UCSD-AML1 (cell line): ENCODE data around the gene CST8.

ENCODE experiments used
- DNase-seq: peaks from one replicate; lab custom pipeline; 2025; ENCODE audit not compliant: unreplicated experiment; lab: John Stamatoyannopoulos, UW

Gene CST8

DNA sequence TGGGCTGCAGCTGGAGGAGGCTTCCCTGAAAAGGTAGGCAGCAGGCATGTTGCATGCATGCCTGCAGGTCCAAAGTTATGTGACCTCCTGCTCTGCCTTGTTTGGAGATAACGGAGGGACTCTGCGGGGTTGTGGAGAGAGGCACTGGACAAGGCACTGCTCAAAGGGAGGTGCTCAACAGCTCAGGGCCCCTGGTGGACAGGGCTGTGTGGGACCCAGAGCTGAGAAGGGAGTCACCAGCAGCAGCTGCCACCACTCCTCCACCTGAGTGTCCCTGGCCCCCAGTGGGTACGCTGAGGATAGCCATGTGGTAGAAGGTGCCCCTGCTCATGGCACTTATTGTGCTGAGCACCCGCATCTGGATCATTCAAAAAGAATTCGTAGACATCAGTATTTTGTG lies 15.5 kb upstream of the CST8 start:
- DNase-seq, result no peak

DNA sequence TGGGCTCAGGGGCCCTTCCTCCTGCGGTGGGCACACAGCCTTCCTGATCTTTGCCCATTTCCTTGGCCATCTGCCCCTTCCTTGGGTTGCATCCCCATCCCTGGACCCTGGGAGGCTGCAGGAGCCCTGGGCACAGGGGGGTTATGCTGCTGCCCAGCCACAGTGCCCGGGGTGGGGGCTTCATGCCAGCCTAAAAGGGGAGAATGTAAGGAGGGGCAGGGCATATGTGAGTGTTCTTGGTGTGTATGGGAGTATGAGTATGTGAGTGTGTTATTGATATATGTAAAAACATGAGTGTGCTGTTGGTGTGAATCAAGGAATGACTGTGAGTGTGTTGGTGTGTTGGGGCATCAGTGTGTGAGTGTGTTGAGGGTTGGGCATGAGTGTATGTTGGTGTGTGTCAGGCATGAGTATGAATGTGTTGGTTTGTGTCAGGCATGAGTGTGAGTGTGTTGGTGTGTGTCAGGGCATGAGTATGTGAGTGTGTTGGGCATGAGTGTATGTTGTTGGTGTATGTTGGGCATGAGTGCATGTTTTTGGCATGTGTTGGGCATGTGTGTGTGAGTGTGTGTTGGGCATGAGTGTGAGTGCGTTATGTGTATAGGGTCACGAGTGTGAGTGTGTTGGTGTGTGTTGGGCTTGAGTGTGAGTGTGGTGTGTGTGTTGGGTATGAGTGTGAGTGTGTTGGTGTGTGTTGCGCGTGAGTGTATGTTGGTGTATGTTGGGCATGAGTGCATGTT lies 14.7 kb upstream of the CST8 start:
- no peak for DNase-seq

DNA sequence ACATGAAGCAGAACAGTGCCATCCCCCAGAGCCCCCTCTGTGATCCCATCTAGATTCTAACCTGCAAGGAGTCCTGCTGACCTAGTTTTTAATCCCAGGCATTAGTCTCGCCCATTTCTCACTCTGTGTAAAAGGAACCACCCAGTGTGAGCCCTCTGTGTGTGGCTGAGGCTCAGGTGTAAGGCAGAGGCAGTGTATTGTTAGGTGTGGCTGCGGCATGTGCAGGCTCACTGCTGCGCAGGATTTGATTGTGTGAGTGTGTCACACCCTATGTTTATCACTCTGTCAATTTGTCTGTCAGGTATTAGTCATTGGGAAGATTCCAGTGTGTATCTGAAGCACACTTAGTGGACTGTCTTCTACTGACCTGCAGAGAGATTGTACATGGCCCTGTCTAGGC lies 13.7 kb upstream of the CST8 start:
- DNase-seq, result no peak

DNA sequence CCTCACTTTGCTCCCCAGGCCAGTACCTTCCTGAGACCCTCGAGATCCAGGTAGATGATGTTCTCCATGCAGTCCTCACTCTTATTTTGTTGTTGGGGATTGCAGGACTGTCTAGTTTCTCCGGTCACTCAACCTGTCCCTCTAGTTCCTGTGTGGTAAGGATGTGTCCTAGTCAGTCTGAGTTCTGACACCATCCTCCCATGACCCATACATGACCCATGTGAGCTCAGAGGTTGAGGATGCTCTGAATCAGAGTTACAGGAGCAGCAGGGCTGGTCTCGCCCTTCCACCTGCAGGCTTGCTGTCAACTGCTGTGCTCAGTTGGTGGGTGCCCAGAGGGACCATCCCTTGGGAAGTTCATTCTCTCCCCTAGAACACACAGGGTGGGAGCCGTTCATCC lies 11.9 kb upstream of the CST8 start:
- DNase-seq, result no peak

DNA sequence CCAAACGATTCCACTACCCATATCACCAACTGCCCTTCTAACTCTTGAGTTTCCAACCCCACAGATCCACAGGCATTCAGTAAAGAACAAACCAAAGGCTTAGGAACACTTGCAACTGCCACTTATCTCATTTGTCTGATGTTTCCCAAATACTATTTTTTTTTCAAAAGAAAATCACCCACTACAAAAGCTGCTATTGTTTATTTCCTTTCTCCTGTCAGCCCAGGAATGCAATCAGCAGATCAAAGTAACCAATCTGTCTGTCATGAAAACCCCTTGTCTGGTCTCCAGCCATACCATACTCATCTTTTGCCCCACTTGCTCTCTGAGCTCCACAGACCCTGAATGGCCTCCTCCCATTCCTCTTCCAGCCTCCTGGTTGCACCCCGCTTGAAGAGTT lies 8.8 kb upstream of the CST8 start:
- DNase-seq, result no peak

DNA sequence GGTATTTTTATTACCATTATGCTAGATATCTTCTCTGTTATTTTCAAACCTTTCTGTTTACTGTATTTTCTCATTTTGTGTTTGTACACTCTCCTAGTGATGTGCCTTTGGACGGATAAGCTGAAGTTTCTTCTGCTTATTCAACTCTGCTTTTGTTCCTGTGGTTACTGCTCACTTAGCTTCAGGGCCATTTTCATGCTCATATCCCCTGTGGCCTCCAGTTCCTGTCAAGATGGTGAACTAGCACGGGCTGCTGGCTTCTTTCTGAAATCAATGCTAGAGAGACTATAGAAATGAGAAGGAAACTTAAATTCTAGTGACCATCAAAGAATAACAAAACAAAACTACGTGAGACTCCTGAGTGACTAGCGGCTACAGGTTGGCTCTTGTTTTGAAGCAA lies 6.8 kb upstream of the CST8 start:
- no peak for DNase-seq

DNA sequence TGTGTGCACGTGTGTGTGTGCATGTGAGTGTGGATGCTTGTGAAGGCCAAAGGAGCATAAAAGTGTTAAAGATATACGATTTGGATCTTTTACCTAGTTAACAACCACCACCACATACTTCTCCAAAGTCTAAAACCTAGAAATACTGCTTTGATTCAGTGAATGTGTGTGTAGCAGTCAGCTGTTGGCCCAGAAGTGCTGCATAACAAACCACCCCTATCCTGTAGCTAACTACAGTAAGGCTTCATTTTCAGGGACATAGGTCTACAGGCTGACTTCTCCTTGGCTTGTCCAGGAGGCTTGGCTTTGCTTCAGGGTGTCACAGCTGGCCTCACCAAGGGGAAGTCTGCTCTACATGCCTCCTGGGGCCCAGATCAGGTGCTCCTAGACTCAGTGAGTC lies 2.4 kb upstream of the CST8 start:
- DNase-seq, result no peak

DNA sequence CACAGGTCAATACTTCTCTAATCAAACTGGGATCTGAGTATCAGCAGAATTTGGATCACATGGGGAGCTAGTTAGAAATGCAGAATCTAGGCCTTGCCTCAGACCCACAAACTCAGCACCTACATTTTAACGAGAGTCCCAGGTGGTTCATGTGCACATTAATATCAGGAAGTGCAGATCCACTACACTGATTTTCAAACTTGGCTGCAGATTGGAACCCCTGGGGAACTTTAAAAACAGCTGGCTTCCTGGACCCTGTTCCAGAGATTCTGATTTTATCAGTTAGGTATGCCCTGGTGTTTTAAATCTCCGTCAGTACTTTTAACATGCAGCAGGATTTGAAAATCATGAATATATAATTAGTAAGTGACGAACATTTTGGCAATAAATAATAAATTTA lies 1.9 kb upstream of the CST8 start:
- DNase-seq, result no peak

DNA sequence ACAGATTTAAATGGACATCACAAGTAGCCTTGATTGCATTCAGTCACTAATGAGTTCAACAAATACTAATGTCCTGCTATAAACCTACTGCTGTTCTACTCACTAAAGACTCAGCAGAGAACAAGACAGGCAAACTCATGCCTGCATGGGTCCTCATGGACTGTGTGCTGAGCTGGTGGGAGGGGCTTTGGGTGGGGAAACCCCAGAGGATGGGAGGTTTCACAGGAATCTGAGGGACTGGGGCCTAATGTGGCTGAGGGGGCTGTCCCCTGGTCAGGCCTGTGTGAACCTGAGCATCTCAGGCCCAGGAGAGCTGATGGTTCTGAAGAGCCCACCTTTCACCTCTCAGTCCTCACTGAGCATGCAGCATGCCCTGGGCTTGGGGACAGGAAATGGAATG lies 1.4 kb downstream of the CST8 start:
- no peak for DNase-seq

DNA sequence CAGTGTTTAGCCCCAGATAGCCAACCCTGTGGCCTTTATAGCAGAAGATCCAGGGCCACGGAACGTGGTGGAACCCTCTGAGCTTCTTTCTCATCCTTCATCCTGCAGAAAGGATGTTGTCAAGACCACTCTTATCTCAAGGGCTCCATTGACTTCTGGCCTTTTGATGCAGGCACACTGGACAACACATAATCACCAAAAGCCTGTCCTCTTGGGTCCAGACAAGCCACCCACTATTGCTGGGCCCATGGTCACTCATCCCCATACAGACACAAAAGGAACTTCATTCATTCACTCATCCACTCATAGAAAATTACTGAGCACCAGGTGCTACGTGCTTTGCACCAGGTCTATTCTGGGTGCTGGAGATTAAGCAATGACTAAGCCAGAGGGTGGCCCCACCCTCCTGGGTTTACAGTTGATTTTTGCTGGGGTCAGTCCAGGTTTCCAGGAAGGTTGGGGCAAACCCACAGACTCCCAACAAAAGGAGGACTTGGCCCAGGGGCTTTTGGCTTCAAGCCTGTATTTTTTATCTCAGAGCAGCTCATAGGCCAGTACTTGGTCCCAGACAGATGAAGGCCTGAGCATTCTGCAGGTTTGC lies 2.4 kb downstream of the CST8 start:
- no peak for DNase-seq

DNA sequence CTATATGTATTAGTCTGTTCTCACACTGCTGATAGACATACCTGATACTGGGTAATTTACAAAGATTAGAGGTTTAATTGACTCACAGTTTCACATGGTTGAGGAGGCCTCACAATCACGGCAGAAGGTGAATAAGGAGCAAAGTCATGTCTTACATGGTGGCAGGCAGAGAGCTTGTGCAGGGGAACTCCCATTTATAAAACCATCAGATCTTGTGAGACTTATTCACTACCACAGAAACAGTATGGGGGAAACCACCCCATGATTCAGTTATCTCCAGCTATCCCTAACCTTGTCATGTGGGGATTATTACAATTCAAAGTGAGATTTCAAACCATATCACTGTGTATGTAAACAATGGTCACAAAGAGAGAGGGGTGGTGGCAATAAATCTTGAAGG lies 6.6 kb downstream of the CST8 start:
- no peak for DNase-seq

DNA sequence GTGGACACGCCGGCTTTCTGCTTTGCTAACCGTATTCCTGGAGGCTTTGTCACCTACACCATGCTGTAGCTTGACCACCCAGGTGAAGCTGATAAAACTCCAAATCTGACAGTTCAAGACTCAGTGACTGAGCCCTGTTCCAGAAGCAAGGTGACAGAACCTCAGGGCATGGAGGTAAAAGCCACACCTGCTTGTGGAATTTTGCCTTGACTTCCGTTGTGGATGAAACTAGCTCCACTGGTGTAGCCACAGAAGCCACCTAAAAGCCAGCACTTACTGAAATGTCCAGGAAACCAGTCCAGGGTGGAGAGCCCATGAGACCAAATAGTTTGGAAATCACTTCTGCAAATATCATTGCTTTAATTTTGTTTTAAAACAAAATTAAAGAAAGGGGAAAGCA lies 11.0 kb downstream of the CST8 start:
- no peak for DNase-seq

DNA sequence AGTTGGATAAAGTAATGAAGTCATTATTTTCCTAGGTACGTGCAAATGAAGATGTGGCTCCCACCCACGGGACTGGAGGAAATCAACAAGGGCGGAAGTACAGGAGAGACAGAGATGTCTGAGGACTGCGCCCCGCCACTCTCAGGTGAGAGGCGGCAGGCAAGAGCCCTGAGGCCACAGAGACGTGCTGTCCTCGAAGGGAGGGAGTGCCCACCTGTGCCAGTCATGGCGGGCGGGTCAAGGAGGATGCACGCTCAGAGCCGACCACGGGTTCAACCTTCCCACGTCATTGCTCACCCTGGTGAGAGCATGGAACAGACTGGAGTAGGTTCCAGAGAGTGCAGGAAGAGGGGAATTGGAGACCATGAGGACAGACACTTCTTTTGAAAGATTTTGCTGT lies 12.7 kb downstream of the CST8 start:
- DNase-seq, result no peak

DNA sequence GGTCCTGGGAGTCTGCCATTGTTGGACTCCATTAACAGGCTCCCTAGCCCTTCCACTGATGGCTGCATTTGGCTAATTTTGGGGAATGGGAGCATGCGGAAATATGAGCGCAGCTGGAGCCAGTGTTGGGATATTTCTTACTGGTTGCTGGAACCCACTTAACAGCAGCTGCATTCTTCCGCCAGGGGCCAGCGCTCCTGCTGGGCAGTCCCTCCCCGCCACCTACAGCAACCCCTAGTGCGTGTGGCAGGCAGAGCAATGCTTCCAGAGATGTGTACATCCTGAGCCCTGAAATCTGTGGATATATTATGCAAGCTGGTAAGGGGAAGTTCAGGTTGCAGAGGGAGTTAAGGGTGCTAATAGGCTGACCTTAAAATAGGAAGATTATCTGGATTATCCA lies 16.4 kb downstream of the CST8 start:
- DNase-seq, result no peak

DNA sequence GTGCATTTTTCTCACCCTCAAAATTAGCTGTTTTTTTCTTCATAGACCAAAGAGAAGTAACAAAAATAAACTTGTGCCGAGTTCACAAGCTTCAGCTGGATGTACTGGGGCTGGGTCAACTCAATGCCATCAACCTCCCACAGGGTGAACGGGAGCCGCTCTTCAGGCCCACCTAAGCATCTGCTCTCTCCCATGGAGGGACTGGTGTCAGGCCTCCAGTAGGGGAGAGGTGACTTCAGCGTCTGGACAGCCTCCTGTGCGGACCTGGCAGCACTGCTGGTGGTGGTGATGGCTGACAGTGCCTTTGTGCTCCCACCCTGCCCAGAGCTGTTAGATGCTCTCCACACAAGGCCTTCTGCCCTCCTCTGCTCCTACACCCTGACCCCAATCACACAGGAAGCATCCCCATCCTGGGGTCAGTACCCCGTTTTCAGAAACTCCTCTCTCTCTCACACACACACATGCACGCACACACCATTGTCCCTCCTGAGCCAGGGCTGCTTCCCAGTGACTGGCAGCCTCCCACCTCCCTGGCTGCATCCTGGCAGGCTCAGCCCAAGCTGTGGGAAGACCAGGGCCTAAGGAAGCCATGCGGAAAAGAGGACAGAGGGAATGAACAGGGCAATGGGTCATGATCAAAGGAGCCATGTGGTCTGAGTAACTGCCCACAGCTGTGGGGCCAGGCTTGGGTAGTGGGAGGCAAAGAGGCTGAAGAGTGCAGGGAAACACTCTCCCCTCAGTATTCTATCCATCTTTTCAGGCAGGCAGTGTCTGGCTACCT lies 17.7 kb downstream of the CST8 start:
- DNase-seq, result no peak

DNA sequence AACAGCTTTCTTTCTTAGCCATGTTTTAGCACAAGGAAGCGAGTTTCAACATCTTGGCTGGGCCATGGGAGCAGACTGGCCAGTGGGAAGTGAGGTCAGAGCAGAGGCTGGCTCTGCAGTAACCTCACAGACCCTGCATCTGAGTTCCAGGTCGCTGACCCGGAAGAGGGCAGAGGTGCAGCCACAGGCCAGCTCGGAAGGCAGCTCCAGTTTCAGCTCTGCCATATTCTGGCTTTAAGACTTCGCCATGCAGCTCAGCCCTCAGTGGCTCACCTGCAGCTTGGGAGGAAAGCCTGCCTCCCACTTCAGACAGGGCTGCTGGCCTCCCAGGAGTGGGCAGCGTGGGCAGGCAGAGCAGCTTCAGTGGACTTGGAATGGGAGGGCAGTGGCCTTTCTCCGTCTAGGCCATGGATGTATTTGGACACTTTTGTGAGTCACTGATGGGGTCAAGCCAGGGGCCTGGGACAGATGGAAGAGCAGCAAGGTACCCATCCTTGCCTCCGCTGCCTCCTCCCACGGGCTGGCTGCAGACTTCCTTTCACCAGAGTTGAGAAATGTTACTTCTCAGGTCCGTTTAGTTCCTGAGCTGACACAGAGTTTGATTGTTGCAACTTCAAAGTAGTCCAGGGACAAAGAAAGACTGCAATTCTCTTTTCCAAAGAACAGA lies 18.5 kb downstream of the CST8 start:
- no peak for DNase-seq

DNA sequence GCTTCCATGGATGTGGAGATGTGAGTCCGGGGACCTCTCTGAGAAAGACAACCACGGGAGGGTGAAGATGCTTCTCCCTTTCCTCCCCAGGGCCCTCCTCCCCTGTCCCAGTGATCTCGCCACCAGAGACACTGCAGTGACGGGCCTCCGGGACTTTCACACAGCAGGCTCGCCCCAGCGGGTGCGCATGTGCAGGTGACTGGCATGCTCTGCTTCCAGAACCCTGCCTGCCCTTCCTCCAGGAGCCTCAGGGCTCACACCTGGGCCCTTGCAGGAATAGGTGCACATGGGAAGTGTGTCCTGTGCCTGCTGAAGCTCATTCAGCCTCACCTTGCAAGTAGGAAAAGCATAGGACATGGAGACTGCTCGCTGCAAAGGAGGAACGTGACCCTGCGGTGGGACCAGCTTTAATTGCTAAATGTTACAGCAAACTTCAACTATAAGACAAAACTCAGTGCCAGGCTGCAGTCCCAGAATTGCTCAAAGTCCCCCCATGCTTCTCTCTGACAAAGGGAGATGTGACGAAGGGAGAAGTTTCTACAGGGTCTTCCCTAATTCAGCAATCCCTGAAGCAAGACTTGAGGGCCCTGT lies 19.2 kb downstream of the CST8 start:
- no peak for DNase-seq

DNA sequence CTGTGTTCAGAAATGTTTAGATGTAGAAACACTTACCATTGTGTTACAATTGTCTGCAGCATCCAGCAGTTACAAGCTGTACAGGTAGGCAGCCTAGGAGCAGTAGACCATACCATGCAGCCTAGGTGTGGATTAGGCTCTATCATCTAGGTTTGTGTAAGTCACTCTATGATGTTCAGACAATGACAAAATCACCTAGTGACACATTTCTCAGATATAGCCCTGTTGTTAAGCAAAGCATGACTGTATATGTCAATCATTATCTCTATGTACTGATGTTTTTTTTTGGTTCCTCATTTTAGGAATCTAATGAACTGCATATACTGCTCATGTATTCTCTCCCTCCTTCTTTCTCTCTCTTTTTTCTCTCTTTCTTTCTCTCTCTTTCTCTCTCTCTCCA lies 22.2 kb downstream of the CST8 start:
- no peak for DNase-seq

DNA sequence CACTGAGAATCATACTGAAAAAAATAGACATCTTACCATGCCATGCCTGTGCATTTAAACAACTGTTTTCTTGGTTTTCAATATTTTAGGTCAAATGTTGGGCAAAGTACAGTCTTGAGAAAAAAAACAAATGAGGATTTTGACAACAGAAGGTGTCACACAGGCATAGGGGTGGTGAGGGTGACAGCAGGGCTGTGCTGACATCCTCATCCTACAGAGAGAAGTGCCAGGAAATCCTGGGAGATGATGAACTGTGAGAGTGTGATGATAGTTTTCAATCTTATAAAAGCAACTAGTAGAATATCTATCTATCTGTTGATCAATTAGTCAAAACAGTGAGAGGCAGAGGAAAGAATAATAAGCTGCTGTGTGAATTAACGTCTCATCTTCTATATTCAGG lies 23.9 kb downstream of the CST8 start:
- no peak for DNase-seq

DNA sequence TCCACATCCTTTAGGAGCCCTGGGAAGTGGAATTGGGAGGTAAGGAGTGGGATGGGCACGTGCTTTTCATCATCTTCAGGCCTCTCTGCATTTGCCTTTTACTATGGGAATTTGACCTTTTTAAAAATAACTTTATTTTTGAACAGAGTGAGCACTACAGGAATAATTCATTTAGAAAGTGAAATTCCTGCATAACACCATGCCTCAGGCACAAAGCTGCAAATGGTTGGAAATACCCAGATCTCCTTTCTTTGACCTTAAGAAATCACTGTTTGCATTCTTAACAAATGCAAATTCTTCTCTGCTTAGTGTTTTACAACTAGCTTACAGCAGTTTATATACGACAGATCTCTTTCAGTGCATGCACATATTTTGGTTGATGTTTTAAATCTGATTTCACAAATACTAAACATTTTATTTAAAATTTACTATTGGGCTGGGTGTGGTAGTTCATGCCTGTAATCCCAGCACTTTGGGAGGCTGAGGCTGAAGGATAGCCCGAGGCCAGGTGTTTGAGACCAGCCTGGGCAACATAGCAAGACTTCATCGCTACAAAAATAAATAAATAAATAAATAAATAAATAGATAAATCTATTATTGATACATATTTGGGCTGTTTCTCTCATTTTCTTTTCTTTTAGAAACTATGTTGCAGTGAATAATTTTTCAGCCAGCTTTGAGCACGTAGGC lies 24.5 kb downstream of the CST8 start:
- no peak for DNase-seq

DNA sequence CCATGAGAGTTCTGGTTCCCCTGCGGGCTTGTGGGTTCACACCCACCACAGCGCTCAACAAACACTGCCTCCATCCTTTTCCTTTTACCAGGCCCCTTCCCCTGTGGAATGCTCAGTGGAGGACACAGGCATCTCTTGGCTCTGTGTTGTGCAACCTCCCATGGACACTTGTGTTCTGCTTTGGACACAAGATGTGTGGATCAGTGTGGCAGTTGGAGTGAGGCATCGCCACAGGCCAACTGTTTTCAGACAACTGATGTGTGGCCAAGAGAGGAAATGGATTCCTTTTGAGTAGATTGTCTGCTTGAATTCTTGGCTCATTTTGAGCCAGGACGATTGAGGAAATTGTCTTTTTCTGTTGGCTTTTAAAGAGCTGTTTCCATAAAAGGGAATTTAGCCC lies 26.8 kb downstream of the CST8 start:
- no peak for DNase-seq
